Endothelial cell (in vitro differentiated cells): ENCODE data around the gene DPM1. TPM values are rescaled to one million over a fixed set of nuclear protein-coding genes. Genes with fewer than 3 reads are reported as not detected.

Experiments used
- DNase-seq: peaks from one replicate; pipeline ENCODE4 v3.0.0; 2021; ENCODE audit warnings: low spot score
- H3K27ac Mint-ChIP-seq: one replicate; pipeline ENCODE4 v1.8.0; 2021; ENCODE audit warnings: mixed read lengths, inconsistent platforms; ENCODE audit not compliant: unreplicated experiment
- H3K27me3 Mint-ChIP-seq: one replicate; pipeline ENCODE4 v1.8.0; 2021; ENCODE audit warnings: mild to moderate bottlenecking, moderate library complexity, mixed read lengths, inconsistent platforms; ENCODE audit not compliant: unreplicated experiment
- H3K36me3 Mint-ChIP-seq: one replicate; pipeline ENCODE4 v1.8.0; 2021; ENCODE audit warnings: mild to moderate bottlenecking, low read depth, mixed read lengths, inconsistent platforms; ENCODE audit not compliant: unreplicated experiment
- H3K4me1 Mint-ChIP-seq: one replicate; pipeline ENCODE4 v1.8.0; 2021; ENCODE audit warnings: mild to moderate bottlenecking, mixed read lengths, inconsistent platforms; ENCODE audit not compliant: unreplicated experiment
- H3K4me3 Mint-ChIP-seq: one replicate; pipeline ENCODE4 v1.8.0; 2021; ENCODE audit warnings: mild to moderate bottlenecking, mixed read lengths, inconsistent platforms; ENCODE audit not compliant: unreplicated experiment
- H3K9me3 Mint-ChIP-seq: one replicate; pipeline ENCODE4 v1.8.0; 2021; ENCODE audit warnings: mixed read lengths, inconsistent platforms; ENCODE audit not compliant: unreplicated experiment
- total RNA-seq: library from RNA; stranded (reverse); fragmentation: NEBNext Ultra II Directional; extraction: Animal tissue kit (Norgen Biotek cat#: 25700); gene quantifications from one replicate; pipeline ENCODE4 v1.2.1, GENCODE V29; 2021; ENCODE audit not compliant: unreplicated experiment
- TF ChIP-seq, protein P1 (sequence below): fragments of 200-600 bp; sonication (generic); IDR thresholded peaks from one replicate; pipeline ENCODE4 v1.5.0; 2021; ENCODE audit warnings: antibody characterized with exemption; ENCODE audit not compliant: unreplicated experiment

The DPM1 gene
- total RNA-seq, 1 donor from 2014 or later = 40.0 TPM

DNA sequence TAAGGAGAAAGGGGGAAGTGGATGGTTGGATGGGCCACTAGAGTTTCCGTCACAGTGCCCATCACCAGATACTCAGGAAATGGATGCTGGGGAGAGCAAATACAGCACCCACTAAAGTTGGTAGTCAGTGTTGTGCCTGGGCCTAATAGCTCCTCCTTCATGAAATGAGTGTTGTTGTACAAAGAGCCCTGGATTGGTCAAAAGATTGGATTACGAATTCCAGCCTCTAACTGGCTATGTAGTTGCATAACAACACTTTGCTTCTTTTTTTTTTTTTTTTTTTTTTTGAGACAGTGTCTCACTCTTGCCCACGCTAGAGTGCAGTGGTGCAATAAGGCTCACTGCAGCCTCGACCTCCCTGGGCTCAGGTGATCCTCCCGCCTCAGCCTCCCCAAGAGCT, 37.2 kb upstream of the DPM1 start:
- Mint-ChIP-seq H3K9me3 (no peaks in the 10 kb centered on the region), H3K36me3 (no peaks in the 10 kb centered on the region), H3K27me3 (no peaks in the 10 kb centered on the region), H3K4me1 (no peaks in the 10 kb centered on the region), H3K27ac (no peak overlapping the region), H3K4me3 (no peak overlapping the region)
- DNase-seq = no peak
- TF ChIP-seq, protein P1, sequence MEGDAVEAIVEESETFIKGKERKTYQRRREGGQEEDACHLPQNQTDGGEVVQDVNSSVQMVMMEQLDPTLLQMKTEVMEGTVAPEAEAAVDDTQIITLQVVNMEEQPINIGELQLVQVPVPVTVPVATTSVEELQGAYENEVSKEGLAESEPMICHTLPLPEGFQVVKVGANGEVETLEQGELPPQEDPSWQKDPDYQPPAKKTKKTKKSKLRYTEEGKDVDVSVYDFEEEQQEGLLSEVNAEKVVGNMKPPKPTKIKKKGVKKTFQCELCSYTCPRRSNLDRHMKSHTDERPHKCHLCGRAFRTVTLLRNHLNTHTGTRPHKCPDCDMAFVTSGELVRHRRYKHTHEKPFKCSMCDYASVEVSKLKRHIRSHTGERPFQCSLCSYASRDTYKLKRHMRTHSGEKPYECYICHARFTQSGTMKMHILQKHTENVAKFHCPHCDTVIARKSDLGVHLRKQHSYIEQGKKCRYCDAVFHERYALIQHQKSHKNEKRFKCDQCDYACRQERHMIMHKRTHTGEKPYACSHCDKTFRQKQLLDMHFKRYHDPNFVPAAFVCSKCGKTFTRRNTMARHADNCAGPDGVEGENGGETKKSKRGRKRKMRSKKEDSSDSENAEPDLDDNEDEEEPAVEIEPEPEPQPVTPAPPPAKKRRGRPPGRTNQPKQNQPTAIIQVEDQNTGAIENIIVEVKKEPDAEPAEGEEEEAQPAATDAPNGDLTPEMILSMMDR = no peak

DNA sequence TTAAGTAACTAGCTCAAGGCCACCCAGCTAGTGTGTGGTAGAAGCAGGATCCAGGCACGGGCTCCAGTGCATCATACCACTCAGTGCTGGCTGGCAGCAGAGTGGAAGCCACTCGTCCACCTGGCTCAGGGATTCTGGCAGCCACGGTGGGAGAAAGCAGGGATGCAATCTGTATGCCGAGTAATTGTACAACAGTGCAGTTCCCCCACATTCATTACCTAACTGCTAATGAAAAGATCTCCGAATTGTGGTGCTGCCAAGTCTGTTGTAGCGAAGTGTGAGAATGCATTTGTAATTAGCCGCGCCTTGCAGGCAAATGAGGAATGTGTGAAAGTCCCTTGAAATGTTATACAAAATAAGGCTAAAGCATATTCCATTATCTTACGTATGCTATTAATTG, 35.5 kb upstream of the DPM1 start:
- Mint-ChIP-seq H3K27me3 (peaks cover 2% of the 10 kb centered on the region), H3K4me3 (no peak overlapping the region), H3K36me3 (no peaks in the 10 kb centered on the region), H3K4me1 (no peaks in the 10 kb centered on the region), H3K9me3 (no peaks in the 10 kb centered on the region), H3K27ac (no peak overlapping the region)
- TF ChIP-seq, protein P1 = no peak
- DNase-seq = no peak

DNA sequence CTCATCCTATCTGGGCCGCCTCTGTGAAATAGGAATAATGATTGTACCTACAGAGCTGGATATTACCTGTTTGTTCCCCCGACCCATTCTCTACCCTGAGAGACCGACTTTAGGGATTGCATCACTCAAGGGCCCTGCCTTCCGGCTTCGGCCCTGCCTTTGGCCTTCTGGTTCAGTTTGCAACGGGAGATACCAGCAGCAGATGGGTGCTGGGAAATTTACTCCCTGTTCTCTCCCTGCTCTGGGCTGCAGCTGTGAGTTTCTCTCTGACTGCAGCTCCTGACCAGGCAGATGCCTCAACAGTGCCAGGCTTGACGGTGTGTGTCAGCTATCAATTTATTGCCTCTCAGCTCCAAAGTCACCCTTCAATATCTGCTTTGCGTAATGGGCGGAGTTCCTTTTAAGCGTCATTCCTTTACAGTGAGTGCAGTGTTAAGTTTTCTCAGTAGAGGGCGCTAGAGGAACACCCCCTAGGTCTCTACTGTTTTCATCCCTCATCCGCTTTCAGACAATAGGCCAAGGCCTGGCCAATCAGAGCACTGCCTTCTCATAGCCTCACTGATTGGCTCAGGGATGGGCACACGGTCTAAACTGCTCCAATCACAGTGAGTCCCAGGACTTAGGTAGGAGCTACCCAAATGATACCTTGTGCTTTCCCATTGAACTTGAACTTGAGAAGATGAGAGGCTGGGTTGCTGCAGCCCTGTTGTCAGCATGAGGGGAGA, 34.6 kb upstream of the DPM1 start:
- H3K36me3 Mint-ChIP-seq = no peaks in the 10 kb centered on the region
- H3K27ac Mint-ChIP-seq = no peak overlapping the region
- TF ChIP-seq, protein P1 = peak; percentile 88
- peak; percentile 72 for DNase-seq
- no peak overlapping the region for H3K4me3 Mint-ChIP-seq
- H3K9me3 Mint-ChIP-seq = no peaks in the 10 kb centered on the region
- no peaks in the 10 kb centered on the region for H3K4me1 Mint-ChIP-seq
- H3K27me3 Mint-ChIP-seq = peaks cover 2% of the 10 kb centered on the region

DNA sequence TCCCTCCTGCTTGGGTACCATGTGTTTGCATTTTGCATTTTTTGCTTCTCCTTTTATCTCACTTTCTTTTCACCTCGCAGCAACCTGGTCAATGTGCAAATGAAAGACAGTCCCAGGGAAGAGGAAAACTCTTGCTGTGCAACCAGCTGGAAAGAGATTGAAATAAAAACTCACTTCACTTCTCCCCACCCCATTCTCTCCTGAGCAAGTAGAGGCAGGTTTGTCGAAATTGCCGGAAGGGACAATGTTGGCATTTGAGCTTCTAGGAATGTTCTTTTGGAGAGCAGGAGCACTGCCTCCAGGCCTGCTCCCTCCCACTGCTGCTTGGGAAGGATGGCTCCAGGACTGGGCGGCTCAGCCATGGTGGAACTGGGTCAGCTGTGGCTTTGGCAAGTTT, 34.0 kb upstream of the DPM1 start:
- no peaks in the 10 kb centered on the region for H3K9me3 Mint-ChIP-seq
- TF ChIP-seq, protein P1 = no peak
- no peak for DNase-seq
- H3K4me1 Mint-ChIP-seq = no peaks in the 10 kb centered on the region
- no peaks in the 10 kb centered on the region for H3K36me3 Mint-ChIP-seq
- peaks cover 2% of the 10 kb centered on the region for H3K27me3 Mint-ChIP-seq
- H3K4me3 Mint-ChIP-seq = no peak overlapping the region
- no peak overlapping the region for H3K27ac Mint-ChIP-seq

DNA sequence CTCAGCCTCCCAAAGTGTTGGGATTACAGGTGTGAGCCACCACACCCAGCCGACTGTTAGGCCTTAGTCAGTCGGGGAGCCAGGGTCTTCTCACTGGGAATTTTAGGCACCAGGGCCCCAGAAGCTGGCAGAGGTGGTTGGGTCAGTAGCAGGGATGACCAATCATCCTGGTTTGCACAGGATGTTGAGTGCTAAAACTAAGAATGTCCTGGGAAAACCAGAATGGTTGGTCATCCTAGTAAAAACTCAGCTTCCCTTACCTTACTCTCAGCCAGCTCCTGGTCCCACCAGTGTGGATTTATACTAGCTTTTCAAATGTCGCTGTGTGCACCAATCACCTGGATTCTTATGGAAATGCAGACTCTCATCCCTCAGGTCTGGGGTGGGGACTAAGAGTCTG, 32.7 kb upstream of the DPM1 start:
- Mint-ChIP-seq H3K36me3 (no peaks in the 10 kb centered on the region), H3K4me1 (no peaks in the 10 kb centered on the region), H3K27ac (no peak overlapping the region), H3K27me3 (peaks cover 3% of the 10 kb centered on the region), H3K9me3 (no peaks in the 10 kb centered on the region), H3K4me3 (no peak overlapping the region)
- DNase-seq = no peak
- TF ChIP-seq, protein P1 = no peak
